HG03469 (cell line): ENCODE measurements around the gene BPIFB2.
"Not testable (repeated sequence)": the region's sequence is repeated elsewhere in the genome, so short reads cannot be mapped to it uniquely, and the experiment has no call there.

ENCODE experiments used
- ATAC-seq: cut with Tn5 transposase; IDR thresholded peaks from one replicate; pipeline ENCODE4 v1.9.1; 2021; ENCODE audit warnings: mild to moderate bottlenecking, moderate library complexity, moderate number of reproducible peaks; ENCODE audit not compliant: unreplicated experiment

BPIFB2 gene

GRCh38 chr20:33032555-33032954 lies 25.1 kb downstream of the BPIFB2 start:
- no peak for ATAC-seq

- no peak for ATAC-seq
Observed at GRCh38 chr20:33033381-33033780, 25.9 kb downstream of the BPIFB2 start.

- no peak for ATAC-seq
Observed at GRCh38 chr20:33034115-33034514, 26.6 kb downstream of the BPIFB2 start.

GRCh38 chr20:33034901-33035492 lies 27.5 kb downstream of the BPIFB2 start:
- ATAC-seq, result no peak

GRCh38 chr20:33037456-33037855 lies 30.0 kb downstream of the BPIFB2 start:
- no peak for ATAC-seq

- ATAC-seq, result no peak
Observed at GRCh38 chr20:33038243-33038642, 30.7 kb downstream of the BPIFB2 start.

GRCh38 chr20:33042430-33042829 lies 34.9 kb downstream of the BPIFB2 start:
- no peak for ATAC-seq

- ATAC-seq, result no peak
Observed at GRCh38 chr20:33042983-33043730, 35.7 kb downstream of the BPIFB2 start.

- ATAC-seq, result no peak
Observed at GRCh38 chr20:33043731-33044181, 36.3 kb downstream of the BPIFB2 start.

- ATAC-seq, result not testable (repeated sequence)
Observed at GRCh38 chr20:33045129-33045721, 37.7 kb downstream of the BPIFB2 start.

- no peak for ATAC-seq
Observed at GRCh38 chr20:33046412-33046811, 38.9 kb downstream of the BPIFB2 start.

GRCh38 chr20:33051333-33051732 lies 43.8 kb downstream of the BPIFB2 start:
- no peak for ATAC-seq

GRCh38 chr20:33053291-33054106 lies 46.0 kb downstream of the BPIFB2 start, which contains the start of gene BPIFB3:
BPIFB3 (plus strand) TSS chr20:33053903; CDS start chr20:33055436, 1,533 bp downstream.
- ATAC-seq, result no peak

GRCh38 chr20:33054381-33054780 lies 46.9 kb downstream of the BPIFB2 start:
- no peak for ATAC-seq

- no peak for ATAC-seq
Observed at GRCh38 chr20:33054791-33055190, 47.3 kb downstream of the BPIFB2 start.

- ATAC-seq, result no peak
Observed at GRCh38 chr20:33059136-33059535, 51.6 kb downstream of the BPIFB2 start.

- ATAC-seq, result no peak
Observed at GRCh38 chr20:33059741-33060390, 52.4 kb downstream of the BPIFB2 start.

- ATAC-seq, result no peak
Observed at GRCh38 chr20:33061658-33062028, 54.1 kb downstream of the BPIFB2 start.

- no peak for ATAC-seq
Observed at GRCh38 chr20:33062105-33062824, 54.8 kb downstream of the BPIFB2 start.

- ATAC-seq, result no peak
Observed at GRCh38 chr20:33062825-33063149, 55.3 kb downstream of the BPIFB2 start.
